ENCODE results near the gene OR10A6.

DNA sequence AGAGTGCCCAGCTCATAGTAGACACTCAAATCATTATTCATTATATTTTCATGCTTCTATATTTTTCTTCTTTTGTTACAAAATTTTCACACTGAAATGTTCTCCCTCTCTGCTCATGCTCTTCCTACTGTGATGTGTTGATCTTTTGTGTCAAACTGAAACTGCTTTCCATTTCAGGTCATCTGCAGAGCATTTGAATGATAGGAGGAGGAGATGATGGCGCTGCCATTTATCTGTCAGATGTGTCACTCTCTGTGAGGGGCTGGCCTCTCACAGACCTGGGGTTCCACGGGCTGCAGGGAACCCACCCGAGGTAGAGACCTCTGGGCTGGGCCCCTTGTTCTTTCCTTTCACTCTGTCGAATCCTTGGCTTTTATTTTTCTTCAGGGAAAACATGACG lies 41.1 kb downstream of the OR10A6 start:
- TF ChIP-seq, protein P1, sequence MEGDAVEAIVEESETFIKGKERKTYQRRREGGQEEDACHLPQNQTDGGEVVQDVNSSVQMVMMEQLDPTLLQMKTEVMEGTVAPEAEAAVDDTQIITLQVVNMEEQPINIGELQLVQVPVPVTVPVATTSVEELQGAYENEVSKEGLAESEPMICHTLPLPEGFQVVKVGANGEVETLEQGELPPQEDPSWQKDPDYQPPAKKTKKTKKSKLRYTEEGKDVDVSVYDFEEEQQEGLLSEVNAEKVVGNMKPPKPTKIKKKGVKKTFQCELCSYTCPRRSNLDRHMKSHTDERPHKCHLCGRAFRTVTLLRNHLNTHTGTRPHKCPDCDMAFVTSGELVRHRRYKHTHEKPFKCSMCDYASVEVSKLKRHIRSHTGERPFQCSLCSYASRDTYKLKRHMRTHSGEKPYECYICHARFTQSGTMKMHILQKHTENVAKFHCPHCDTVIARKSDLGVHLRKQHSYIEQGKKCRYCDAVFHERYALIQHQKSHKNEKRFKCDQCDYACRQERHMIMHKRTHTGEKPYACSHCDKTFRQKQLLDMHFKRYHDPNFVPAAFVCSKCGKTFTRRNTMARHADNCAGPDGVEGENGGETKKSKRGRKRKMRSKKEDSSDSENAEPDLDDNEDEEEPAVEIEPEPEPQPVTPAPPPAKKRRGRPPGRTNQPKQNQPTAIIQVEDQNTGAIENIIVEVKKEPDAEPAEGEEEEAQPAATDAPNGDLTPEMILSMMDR (IDR thresholded peaks at IDR 0.05), result no peak
- TF ChIP-seq POLR2A (IDR thresholded peaks at IDR 0.05), result no peak
